ENCODE results near the gene CA5A.
"Not testable (repeated sequence)": the region's sequence is repeated elsewhere in the genome, so short reads cannot be mapped to it uniquely, and the experiment has no call there.

Gene CA5A

GRCh38 chr16:87918338-87918737 is 18.0 kb downstream of the CA5A start:
- FAIRE-seq (no peak), DNase-seq (ENCODE audit: insufficient read length, low spot score) (no peak)
- TF ChIP-seq, protein P1, sequence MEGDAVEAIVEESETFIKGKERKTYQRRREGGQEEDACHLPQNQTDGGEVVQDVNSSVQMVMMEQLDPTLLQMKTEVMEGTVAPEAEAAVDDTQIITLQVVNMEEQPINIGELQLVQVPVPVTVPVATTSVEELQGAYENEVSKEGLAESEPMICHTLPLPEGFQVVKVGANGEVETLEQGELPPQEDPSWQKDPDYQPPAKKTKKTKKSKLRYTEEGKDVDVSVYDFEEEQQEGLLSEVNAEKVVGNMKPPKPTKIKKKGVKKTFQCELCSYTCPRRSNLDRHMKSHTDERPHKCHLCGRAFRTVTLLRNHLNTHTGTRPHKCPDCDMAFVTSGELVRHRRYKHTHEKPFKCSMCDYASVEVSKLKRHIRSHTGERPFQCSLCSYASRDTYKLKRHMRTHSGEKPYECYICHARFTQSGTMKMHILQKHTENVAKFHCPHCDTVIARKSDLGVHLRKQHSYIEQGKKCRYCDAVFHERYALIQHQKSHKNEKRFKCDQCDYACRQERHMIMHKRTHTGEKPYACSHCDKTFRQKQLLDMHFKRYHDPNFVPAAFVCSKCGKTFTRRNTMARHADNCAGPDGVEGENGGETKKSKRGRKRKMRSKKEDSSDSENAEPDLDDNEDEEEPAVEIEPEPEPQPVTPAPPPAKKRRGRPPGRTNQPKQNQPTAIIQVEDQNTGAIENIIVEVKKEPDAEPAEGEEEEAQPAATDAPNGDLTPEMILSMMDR (IDR thresholded peaks at IDR 0.05; ENCODE audit: insufficient read depth, missing control alignments): no peak

DNA sequence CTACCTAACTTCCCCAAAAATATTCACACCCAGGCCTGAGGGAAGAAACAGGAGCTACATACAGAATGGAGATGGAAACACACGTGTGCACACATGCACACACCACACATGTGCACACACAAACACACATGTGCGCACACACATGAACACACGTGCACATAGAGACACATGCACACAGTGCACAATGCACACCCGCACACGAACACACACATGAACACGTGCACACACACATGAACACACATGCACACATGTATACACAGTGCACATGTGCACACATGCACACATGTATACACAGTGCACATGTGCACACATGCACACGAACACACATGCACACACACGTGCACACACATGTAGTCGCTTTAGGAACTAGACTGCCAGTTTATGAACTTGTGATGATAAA is 18.8 kb downstream of the CA5A start:
- TF ChIP-seq, protein P1 (IDR thresholded peaks at IDR 0.05; ENCODE audit: insufficient read depth, missing control alignments): no peak
- DNase-seq (ENCODE audit: insufficient read length, low spot score) (no peak), FAIRE-seq (no peak)

DNA sequence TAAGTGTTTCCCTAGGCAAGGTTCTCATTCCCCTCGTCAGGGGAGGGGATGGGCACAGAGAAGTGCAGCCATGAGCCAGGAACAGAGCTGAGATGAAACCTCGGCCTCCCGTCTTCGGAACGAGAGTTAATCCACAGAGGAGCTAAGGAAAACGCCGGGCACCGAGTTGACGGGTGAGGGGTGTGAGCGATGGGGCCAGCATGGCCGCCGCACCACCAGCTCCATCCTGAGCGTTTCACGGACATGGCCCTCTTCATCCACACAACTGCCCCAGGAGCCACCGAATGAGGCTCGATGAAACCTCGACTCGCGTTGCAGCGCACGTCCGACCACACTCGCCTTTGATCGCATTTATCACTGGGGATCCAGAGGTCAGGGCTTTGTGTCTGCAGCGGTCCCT is 21.5 kb downstream of the CA5A start:
- DNase-seq (ENCODE audit: insufficient read length, low spot score) (no peak), FAIRE-seq (no peak)
- TF ChIP-seq, protein P1 (IDR thresholded peaks at IDR 0.05; ENCODE audit: insufficient read depth, missing control alignments): no peak

GRCh38 chr16:87914021-87914725 is 22.2 kb downstream of the CA5A start:
- FAIRE-seq; DNase-seq (ENCODE audit: insufficient read length, low spot score): not testable (repeated sequence)

DNA sequence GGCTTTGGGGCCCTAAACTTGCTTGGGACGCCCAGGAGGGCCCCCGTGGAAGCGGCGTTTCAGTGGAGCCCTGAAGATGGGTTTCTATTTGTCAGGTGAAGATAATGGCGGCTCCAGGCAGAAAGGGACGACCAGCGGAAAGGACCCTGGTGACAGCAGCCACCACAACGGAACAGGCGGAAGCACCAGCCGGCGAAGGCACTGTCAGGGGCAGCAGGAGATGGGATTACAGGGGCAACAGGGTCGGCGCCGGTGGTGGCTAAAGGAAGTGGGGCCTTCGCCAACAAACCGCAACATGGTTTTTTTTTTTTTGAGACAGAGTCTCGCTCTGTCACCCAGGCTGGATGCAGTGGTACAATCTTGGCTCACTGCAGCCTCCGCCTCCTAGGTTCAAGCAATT is 23.6 kb downstream of the CA5A start:
- DNase-seq (ENCODE audit: insufficient read length, low spot score); FAIRE-seq: not testable (repeated sequence)

- not testable (repeated sequence) for FAIRE-seq; DNase-seq (ENCODE audit: insufficient read length, low spot score)
Observed at GRCh38 chr16:87911106-87911763, 25.1 kb downstream of the CA5A start.

DNA sequence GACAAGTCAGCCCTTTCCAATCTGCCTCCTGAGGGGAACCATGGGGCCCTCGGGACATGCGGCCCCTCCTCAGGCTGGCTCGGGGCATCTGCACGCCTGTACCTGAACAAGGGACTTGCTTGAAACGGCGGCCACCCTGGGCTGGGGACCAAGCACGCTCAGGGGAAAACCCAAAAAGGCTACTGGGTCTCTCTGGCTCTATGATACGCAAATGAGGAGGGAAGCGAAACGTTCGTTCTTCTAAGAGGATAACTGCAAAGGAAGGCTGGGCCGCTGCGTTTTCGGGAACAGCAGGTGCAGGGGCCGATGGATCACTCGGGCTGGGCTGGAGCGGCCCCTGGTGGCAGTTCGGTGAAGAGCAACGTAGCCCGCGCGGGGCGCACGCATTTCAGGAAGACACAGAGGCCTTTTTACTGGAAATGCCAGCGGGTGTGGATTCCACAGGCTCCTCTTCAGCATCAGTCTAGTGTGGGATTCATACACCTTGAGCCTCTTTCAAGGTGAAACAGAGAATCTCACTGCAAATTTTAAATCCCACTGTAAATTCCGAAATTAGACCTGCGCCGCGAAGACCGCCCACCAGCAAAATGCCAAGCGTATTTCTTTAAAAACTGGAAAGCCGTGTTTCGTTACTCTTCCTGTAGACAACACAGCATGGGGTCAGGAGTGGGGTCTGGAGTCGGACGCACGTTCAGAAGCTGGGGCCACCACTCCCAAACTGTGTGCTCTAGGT is 27.0 kb downstream of the CA5A start:
- FAIRE-seq: not testable (repeated sequence)
- TF ChIP-seq, protein P1 (IDR thresholded peaks at IDR 0.05; ENCODE audit: insufficient read depth, missing control alignments): peak; percentile 71
- DNase-seq (ENCODE audit: insufficient read length, low spot score): peak; percentile 66

- DNase-seq (ENCODE audit: insufficient read length, low spot score); FAIRE-seq: not testable (repeated sequence)
Observed at GRCh38 chr16:87908101-87908500, 28.2 kb downstream of the CA5A start.

DNA sequence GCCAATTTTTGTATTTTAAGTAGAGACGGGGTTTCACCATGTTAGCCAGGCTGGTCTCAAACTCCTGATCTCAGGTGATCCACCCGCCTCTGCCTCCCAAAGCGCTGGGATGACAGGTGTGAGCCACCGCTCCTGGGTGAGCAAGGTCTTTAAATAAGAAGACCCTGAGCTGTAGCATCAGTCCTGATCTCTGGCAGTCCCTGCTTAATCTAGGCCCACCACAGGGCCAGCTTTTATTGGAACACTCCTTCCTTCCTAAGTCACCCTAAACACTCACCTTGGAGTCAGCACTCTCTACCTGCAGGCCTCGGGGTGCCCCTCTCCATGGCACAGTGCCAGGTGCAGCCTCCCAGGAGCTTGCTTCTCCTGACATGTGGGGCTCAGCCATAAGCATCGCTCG is 30.8 kb downstream of the CA5A start:
- not testable (repeated sequence) for FAIRE-seq; DNase-seq (ENCODE audit: insufficient read length, low spot score)

DNA sequence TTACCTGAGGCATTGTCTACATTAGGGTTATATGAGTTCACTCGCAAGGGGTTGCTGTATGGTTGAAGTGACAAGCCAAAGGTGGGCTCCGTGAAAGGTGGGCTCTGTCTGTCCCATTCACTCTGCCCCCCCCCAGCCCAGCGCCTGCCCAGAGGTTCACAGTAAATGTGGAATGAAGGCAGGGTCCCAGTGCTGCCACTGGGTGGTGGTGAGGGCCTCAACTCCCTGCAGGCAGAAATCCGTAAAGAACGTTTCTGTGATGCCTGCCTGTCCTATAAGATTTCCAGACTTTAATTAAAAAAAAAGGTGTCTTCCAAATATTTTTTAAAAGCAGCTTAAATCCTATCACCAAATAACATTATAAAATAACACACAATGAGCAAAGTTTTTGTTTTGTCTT is 31.4 kb downstream of the CA5A start:
- not testable (repeated sequence) for DNase-seq (ENCODE audit: insufficient read length, low spot score); FAIRE-seq

DNA sequence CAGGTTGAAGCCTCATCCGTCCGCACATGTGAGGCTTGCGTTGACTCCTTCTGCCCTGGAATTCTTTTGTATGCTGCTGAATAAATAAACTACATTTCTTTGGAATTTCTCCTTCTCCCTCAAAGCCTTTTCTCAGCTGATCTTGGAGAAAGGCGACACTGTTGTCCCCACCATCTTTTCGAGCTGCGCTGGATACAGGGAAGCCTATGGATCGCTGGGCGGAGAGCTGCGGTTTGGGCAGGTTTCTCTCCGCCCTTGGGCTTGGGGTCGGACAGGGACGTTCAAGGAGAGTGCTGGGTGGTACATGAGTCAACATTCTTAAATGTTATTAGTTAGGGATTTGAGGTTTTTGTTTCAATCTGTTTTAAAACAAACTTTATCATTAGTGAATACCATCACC is 35.8 kb downstream of the CA5A start:
- FAIRE-seq; DNase-seq (ENCODE audit: insufficient read length, low spot score): not testable (repeated sequence)

All from D721Med (cell line).